Mucosa of descending colon (tissue), 3 donors: ENCODE results near the gene KIAA0825. TPM values are rescaled to one million over a fixed set of nuclear protein-coding genes. Genes with fewer than 3 reads are reported as not detected.

ENCODE experiments used
- ATAC-seq: fragments of 200-7000 bp; cut with Tn5 transposase; one replicate; pipeline ENCODE4 v1.9.1; 2020; ENCODE audit warnings: mild to moderate bottlenecking, moderate library complexity
- DNase-seq, 3 donors: peaks; one replicate each; pipeline ENCODE4 v3.0.0-alpha.2; 2020
- H3K36me3 ChIP-seq: fragments of 200-600 bp; one replicate; pipeline ENCODE4 v1.8.0; 2021; ENCODE audit warnings: low read depth, mild to moderate bottlenecking
- H3K4me1 ChIP-seq: fragments of 200-600 bp; one replicate; pipeline ENCODE4 v1.8.0; 2021; ENCODE audit warnings: low read depth, mild to moderate bottlenecking
- H3K4me3 ChIP-seq: fragments of 200-600 bp; one replicate; pipeline ENCODE4 v1.8.0; 2021; ENCODE audit warnings: mild to moderate bottlenecking
- H3K9me3 ChIP-seq: fragments of 200-600 bp; one replicate; pipeline ENCODE4 v1.8.0; 2021; ENCODE audit warnings: mild to moderate bottlenecking
- intact Hi-C, 2 donors: fragments of 100-400 bp; cut with DNase I in 1 of 2; cut with micrococcal nuclease in 1 of 2; formaldehyde crosslinking; loops; one replicate each; pipeline versions ENCODE4 v1.11.0 to v1.11.1; 2022; cut with DNase I, micrococcal nuclease
- total RNA-seq, 3 donors: library from RNA; stranded (reverse); fragmentation: NEBNext Ultra II Directional in 2 of 3; extraction: Animal tissue kit (Norgen Biotek cat#: 25700) in 2 of 3; gene quantifications; one replicate each; pipeline versions ENCODE4 v1.2.1 to v1.2.4, GENCODE V29; 2021 to 2023
- TF ChIP-seq, protein P1 (sequence below): fragments of 200-600 bp; IDR thresholded peaks from one replicate; pipeline ENCODE4 v1.8.0; 2022; ENCODE audit warnings: antibody characterized with exemption, mild to moderate bottlenecking
- donor health status: DM: no; HTN: no; CAD: no; lungs with moderate emphysema.
- donor health status: DM: no; HTN: no; CAD: no.
- donor health status: DM: no; HTN: yes; CAD: no.

The KIAA0825 gene
- total RNA-seq, 3 donors from 2014 or later: 2.6 to 3.6 (median 3.1) TPM

DNA sequence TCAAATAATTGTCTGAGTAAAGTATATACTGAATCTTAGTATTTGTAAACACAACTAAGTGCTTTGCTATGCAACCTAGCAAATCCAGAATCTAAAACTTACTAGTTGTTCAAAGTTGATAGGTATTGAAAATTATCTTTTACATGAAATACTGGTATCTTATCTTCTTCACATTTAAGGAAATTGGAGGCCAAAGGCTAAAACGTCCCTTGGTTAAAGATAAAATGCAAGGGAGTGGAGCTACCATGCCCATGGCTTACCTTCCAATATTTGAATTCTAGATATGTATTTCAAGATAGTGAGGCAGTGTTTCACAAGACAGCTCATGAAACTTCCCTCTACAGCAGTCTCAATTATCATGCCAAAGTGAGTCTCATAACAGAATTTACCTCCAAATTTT lies 373.5 kb downstream of the KIAA0825 start:
- Histone ChIP-seq H3K9me3 (no peaks in the 10 kb centered on the region), H3K36me3 (no peaks in the 10 kb centered on the region), H3K4me1 (no peaks in the 10 kb centered on the region), H3K4me3 (no peak overlapping the region)
- TF ChIP-seq, protein P1, sequence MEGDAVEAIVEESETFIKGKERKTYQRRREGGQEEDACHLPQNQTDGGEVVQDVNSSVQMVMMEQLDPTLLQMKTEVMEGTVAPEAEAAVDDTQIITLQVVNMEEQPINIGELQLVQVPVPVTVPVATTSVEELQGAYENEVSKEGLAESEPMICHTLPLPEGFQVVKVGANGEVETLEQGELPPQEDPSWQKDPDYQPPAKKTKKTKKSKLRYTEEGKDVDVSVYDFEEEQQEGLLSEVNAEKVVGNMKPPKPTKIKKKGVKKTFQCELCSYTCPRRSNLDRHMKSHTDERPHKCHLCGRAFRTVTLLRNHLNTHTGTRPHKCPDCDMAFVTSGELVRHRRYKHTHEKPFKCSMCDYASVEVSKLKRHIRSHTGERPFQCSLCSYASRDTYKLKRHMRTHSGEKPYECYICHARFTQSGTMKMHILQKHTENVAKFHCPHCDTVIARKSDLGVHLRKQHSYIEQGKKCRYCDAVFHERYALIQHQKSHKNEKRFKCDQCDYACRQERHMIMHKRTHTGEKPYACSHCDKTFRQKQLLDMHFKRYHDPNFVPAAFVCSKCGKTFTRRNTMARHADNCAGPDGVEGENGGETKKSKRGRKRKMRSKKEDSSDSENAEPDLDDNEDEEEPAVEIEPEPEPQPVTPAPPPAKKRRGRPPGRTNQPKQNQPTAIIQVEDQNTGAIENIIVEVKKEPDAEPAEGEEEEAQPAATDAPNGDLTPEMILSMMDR: no peak
- intact Hi-C loops: no loop called here
- no peak for DNase-seq
- ATAC-seq: no peak

GRCh38 chr5:94243612-94244011 lies 374.8 kb downstream of the KIAA0825 start:
- intact Hi-C loops: no loop called here
- TF ChIP-seq, protein P1: no peak
- no peak overlapping the region for H3K4me3 ChIP-seq
- H3K36me3 ChIP-seq: no peaks in the 10 kb centered on the region
- H3K9me3 ChIP-seq: no peaks in the 10 kb centered on the region
- no peaks in the 10 kb centered on the region for H3K4me1 ChIP-seq
- ATAC-seq (no peak), DNase-seq (no peak)

GRCh38 chr5:94240993-94241651 lies 377.3 kb downstream of the KIAA0825 start:
- ATAC-seq (no peak), DNase-seq (no peak)
- Histone ChIP-seq H3K36me3 (no peaks in the 10 kb centered on the region), H3K9me3 (no peaks in the 10 kb centered on the region), H3K4me1 (no peaks in the 10 kb centered on the region), H3K4me3 (no peak overlapping the region)
- TF ChIP-seq, protein P1: no peak
- intact Hi-C loops: no loop called here

GRCh38 chr5:94240596-94240992 lies 377.8 kb downstream of the KIAA0825 start:
- no peak for ATAC-seq
- intact Hi-C loops: no loop called here

DNA sequence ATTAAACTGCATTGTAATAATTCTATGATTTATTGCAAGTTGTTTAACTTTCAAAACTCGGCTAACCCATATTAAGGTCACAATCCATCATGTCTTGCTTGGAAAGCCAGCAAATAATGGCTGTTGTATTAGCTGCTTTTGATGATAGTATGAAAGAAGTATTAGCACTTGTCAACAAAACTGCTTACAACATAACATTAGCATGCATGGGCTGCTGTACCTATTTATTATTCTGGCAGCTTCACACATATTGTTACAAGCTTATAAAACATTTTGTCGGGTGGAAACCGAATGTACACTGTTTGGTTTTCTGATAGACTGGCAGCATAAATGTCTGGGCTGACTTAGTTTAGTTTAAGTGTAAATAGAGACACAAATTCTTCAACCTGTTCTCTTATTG lies 378.3 kb downstream of the KIAA0825 start:
- intact Hi-C loops: no loop called here
- no peak for DNase-seq

More at GRCh38 chr5:94240596-94240992, 377.8 kb downstream of the KIAA0825 start:
- Histone ChIP-seq H3K36me3 (no peaks in the 10 kb centered on the region), H3K4me1 (no peaks in the 10 kb centered on the region), H3K9me3 (no peaks in the 10 kb centered on the region), H3K4me3 (no peak overlapping the region)
- TF ChIP-seq, protein P1: no peak
- no peak for DNase-seq

More for the DNA sequence above, 378.3 kb downstream of the KIAA0825 start:
- no peak overlapping the region for H3K4me3 ChIP-seq
- H3K36me3 ChIP-seq: no peaks in the 10 kb centered on the region
- TF ChIP-seq, protein P1: no peak
- H3K9me3 ChIP-seq: no peaks in the 10 kb centered on the region
- no peak for ATAC-seq
- H3K4me1 ChIP-seq: no peaks in the 10 kb centered on the region
